ENCODE data around the gene ZNF598.

Gene ZNF598

GRCh38 chr16:2007081-2007836 is 2.4 kb downstream of the ZNF598 start:
- peaks cover 6 to 9% of the 10 kb centered on the region in 2 donors for H3K36me3 ChIP-seq (ENCODE audit: control insufficient read depth in 2 of 2, insufficient read depth in 2 of 2, low read length in 2 of 2)
- no peaks in the 10 kb centered on the region for H3K27me3 ChIP-seq (ENCODE audit: control insufficient read depth in 2 of 2, insufficient read depth in 2 of 2, low read length in 2 of 2)
- H3K4me3 ChIP-seq (ENCODE audit: low read length in 2 of 2), result peak overlapping the region in 1 of 2 donors; percentile 84
- peaks cover 39 to 43% of the 10 kb centered on the region in 2 donors for H3K4me1 ChIP-seq (ENCODE audit: control insufficient read depth in 2 of 2, insufficient read depth in 2 of 2, low read length in 2 of 2)
- no peak overlapping the region for H3K27ac ChIP-seq (ENCODE audit: low read depth in 2 of 2, low read length in 2 of 2)
- no peak overlapping the region for H3K9ac ChIP-seq (ENCODE audit: low read depth in 1 of 2, low read length in 2 of 2)
- no peaks in the 10 kb centered on the region for H3K9me3 ChIP-seq (ENCODE audit: control insufficient read depth in 2 of 2, low read length in 2 of 2)

GRCh38 chr16:2006317-2006716 is 3.3 kb downstream of the ZNF598 start:
- Histone ChIP-seq H3K27me3 (ENCODE audit: control insufficient read depth in 2 of 2, insufficient read depth in 2 of 2, low read length in 2 of 2) (no peaks in the 10 kb centered on the region), H3K9me3 (ENCODE audit: control insufficient read depth in 2 of 2, low read length in 2 of 2) (no peaks in the 10 kb centered on the region), H3K9ac (ENCODE audit: low read depth in 1 of 2, low read length in 2 of 2) (no peak overlapping the region), H3K4me3 (ENCODE audit: low read length in 2 of 2) (no peak overlapping the region), H3K27ac (ENCODE audit: low read depth in 2 of 2, low read length in 2 of 2) (no peak overlapping the region), H3K36me3 (ENCODE audit: control insufficient read depth in 2 of 2, insufficient read depth in 2 of 2, low read length in 2 of 2) (peaks cover 16 to 18% of the 10 kb centered on the region in 2 donors), H3K4me1 (ENCODE audit: control insufficient read depth in 2 of 2, insufficient read depth in 2 of 2, low read length in 2 of 2) (peaks cover 39 to 43% of the 10 kb centered on the region in 2 donors)

DNA sequence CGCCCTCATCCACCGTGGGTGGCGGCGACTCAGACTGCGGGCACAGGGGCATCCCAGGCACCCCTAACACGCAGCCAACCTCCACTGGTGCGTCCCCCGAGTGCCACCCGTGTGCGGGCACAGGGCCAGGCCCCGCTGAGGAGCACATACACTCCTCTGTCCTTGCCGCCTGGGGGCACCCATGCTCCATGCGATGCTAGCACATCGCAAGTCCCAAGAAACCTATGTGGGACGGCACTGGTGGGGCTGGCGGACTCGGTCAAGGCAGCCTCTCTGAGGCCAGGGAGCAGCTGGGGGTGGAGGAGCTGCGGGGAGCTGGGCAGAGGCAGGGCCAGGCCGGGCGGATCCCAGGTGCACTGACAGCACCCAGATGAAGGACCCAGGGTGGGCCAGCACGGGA is 4.0 kb downstream of the ZNF598 start:
- no peak overlapping the region for H3K27ac ChIP-seq (ENCODE audit: low read depth in 2 of 2, low read length in 2 of 2)
- H3K36me3 ChIP-seq (ENCODE audit: control insufficient read depth in 2 of 2, insufficient read depth in 2 of 2, low read length in 2 of 2), result peaks cover 21 to 24% of the 10 kb centered on the region in 2 donors
- no peaks in the 10 kb centered on the region for H3K9me3 ChIP-seq (ENCODE audit: control insufficient read depth in 2 of 2, low read length in 2 of 2)
- H3K4me1 ChIP-seq (ENCODE audit: control insufficient read depth in 2 of 2, insufficient read depth in 2 of 2, low read length in 2 of 2), result peaks cover 39 to 43% of the 10 kb centered on the region in 2 donors
- H3K27me3 ChIP-seq (ENCODE audit: control insufficient read depth in 2 of 2, insufficient read depth in 2 of 2, low read length in 2 of 2), result no peaks in the 10 kb centered on the region
- no peak overlapping the region for H3K4me3 ChIP-seq (ENCODE audit: low read length in 2 of 2)
- H3K9ac ChIP-seq (ENCODE audit: low read depth in 1 of 2, low read length in 2 of 2), result no peak overlapping the region

GRCh38 chr16:2004795-2005517 is 4.7 kb downstream of the ZNF598 start:
- Histone ChIP-seq H3K9me3 (ENCODE audit: control insufficient read depth in 2 of 2, low read length in 2 of 2) (no peaks in the 10 kb centered on the region), H3K27me3 (ENCODE audit: control insufficient read depth in 2 of 2, insufficient read depth in 2 of 2, low read length in 2 of 2) (no peaks in the 10 kb centered on the region), H3K4me3 (ENCODE audit: low read length in 2 of 2) (no peak overlapping the region), H3K9ac (ENCODE audit: low read depth in 1 of 2, low read length in 2 of 2) (no peak overlapping the region), H3K27ac (ENCODE audit: low read depth in 2 of 2, low read length in 2 of 2) (peak overlapping the region in 1 of 2 donors; percentile 71), H3K4me1 (ENCODE audit: control insufficient read depth in 2 of 2, insufficient read depth in 2 of 2, low read length in 2 of 2) (peaks cover 33 to 36% of the 10 kb centered on the region in 2 donors), H3K36me3 (ENCODE audit: control insufficient read depth in 2 of 2, insufficient read depth in 2 of 2, low read length in 2 of 2) (peaks cover 26 to 30% of the 10 kb centered on the region in 2 donors)

GRCh38 chr16:2003827-2004641 is 5.6 kb downstream of the ZNF598 start:
- Histone ChIP-seq H3K9ac (ENCODE audit: low read depth in 1 of 2, low read length in 2 of 2) (peak overlapping the region in 1 of 2 donors; percentile 45), H3K27me3 (ENCODE audit: control insufficient read depth in 2 of 2, insufficient read depth in 2 of 2, low read length in 2 of 2) (no peaks in the 10 kb centered on the region), H3K36me3 (ENCODE audit: control insufficient read depth in 2 of 2, insufficient read depth in 2 of 2, low read length in 2 of 2) (peaks cover 34 to 35% of the 10 kb centered on the region in 2 donors), H3K4me1 (ENCODE audit: control insufficient read depth in 2 of 2, insufficient read depth in 2 of 2, low read length in 2 of 2) (peaks cover 32 to 33% of the 10 kb centered on the region in 2 donors), H3K9me3 (ENCODE audit: control insufficient read depth in 2 of 2, low read length in 2 of 2) (no peaks in the 10 kb centered on the region), H3K4me3 (ENCODE audit: low read length in 2 of 2) (peak overlapping the region; percentile 20 to 22), H3K27ac (ENCODE audit: low read depth in 2 of 2, low read length in 2 of 2) (peak overlapping the region in 1 of 2 donors; percentile 71)

DNA sequence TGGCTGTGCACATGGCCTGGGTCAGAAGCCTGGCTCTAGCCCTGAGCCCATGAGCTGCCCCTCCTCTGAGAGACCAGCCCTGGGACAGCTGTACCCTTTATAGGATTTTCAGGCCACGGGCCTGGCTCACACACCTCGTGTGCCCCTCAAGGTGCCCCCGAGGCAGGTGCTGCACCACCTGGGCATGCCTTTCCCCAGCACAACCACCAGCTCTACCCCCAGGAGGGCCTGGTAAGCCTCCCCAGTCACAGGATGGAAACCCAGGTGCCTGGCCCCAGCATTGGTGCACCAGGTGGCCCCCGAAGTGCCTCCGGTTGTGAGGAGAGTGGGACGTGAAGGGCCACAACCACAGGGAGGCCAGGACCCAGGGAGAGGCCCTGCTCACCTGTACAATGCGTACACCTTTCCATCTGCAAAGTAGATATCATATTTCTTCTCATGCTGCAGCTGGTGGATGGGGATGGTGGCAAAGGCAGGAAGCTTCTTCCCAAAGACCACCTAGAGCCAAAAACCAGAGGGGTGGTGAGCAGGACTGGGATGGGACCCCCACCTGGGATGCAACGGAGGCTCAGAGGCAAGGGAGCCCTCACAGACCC is 6.3 kb downstream of the ZNF598 start:
- peaks cover 25 to 26% of the 10 kb centered on the region in 2 donors for H3K4me1 ChIP-seq (ENCODE audit: control insufficient read depth in 2 of 2, insufficient read depth in 2 of 2, low read length in 2 of 2)
- peaks cover 37 to 39% of the 10 kb centered on the region in 2 donors for H3K36me3 ChIP-seq (ENCODE audit: control insufficient read depth in 2 of 2, insufficient read depth in 2 of 2, low read length in 2 of 2)
- no peaks in the 10 kb centered on the region for H3K27me3 ChIP-seq (ENCODE audit: control insufficient read depth in 2 of 2, insufficient read depth in 2 of 2, low read length in 2 of 2)
- H3K4me3 ChIP-seq (ENCODE audit: low read length in 2 of 2), result no peak overlapping the region
- H3K9ac ChIP-seq (ENCODE audit: low read depth in 1 of 2, low read length in 2 of 2), result peak overlapping the region in 1 of 2 donors; percentile 45
- H3K27ac ChIP-seq (ENCODE audit: low read depth in 2 of 2, low read length in 2 of 2), result peak overlapping the region in 1 of 2 donors; percentile 71
- no peaks in the 10 kb centered on the region for H3K9me3 ChIP-seq (ENCODE audit: control insufficient read depth in 2 of 2, low read length in 2 of 2)

DNA sequence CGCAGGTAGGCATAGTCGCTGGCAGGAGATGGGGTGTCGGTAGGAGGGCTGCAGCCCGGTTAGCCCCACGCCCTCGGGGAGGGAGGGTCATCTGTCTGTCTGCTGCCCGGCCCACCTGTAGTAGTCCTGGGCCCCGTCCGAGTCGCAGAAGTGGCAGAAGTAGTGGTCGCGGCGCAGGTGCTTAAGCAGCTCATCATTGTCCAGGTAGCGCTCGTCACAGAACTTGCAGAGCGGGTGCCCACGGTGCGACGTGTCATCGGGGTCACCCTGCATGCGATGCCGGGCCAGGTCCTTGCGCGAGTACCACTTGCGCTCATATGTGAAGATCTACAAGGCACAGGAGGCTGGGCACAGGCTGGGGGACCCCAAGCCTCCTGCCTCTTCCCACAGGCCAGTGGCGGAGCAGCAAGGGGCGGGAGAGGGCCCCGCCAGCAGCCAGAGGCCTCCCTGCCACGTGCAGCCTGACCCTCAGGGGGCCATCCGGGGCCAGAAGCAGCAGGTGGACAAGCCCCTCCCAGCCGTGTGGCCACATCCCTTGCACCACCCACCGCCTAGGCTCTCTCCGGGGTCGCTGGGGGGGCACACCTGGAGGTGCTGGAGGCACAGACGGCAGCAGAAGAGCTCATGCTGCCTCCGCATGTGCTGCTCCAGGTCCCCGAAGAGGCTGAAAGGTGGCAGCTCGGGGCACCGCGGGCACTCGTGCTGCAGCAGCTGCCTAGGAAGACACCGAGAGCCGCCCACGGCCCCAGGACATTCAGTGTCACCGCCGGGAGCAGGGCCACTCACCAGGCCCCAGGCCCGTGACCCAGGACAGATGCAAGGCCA is 7.0 kb downstream of the ZNF598 start:
- H3K4me1 ChIP-seq (ENCODE audit: control insufficient read depth in 2 of 2, insufficient read depth in 2 of 2, low read length in 2 of 2), result peaks cover 18 to 19% of the 10 kb centered on the region in 2 donors
- no peaks in the 10 kb centered on the region for H3K27me3 ChIP-seq (ENCODE audit: control insufficient read depth in 2 of 2, insufficient read depth in 2 of 2, low read length in 2 of 2)
- peaks cover 42 to 44% of the 10 kb centered on the region in 2 donors for H3K36me3 ChIP-seq (ENCODE audit: control insufficient read depth in 2 of 2, insufficient read depth in 2 of 2, low read length in 2 of 2)
- no peak overlapping the region for H3K9ac ChIP-seq (ENCODE audit: low read depth in 1 of 2, low read length in 2 of 2)
- H3K9me3 ChIP-seq (ENCODE audit: control insufficient read depth in 2 of 2, low read length in 2 of 2), result no peaks in the 10 kb centered on the region
- no peak overlapping the region for H3K27ac ChIP-seq (ENCODE audit: low read depth in 2 of 2, low read length in 2 of 2)
- no peak overlapping the region for H3K4me3 ChIP-seq (ENCODE audit: low read length in 2 of 2)

DNA sequence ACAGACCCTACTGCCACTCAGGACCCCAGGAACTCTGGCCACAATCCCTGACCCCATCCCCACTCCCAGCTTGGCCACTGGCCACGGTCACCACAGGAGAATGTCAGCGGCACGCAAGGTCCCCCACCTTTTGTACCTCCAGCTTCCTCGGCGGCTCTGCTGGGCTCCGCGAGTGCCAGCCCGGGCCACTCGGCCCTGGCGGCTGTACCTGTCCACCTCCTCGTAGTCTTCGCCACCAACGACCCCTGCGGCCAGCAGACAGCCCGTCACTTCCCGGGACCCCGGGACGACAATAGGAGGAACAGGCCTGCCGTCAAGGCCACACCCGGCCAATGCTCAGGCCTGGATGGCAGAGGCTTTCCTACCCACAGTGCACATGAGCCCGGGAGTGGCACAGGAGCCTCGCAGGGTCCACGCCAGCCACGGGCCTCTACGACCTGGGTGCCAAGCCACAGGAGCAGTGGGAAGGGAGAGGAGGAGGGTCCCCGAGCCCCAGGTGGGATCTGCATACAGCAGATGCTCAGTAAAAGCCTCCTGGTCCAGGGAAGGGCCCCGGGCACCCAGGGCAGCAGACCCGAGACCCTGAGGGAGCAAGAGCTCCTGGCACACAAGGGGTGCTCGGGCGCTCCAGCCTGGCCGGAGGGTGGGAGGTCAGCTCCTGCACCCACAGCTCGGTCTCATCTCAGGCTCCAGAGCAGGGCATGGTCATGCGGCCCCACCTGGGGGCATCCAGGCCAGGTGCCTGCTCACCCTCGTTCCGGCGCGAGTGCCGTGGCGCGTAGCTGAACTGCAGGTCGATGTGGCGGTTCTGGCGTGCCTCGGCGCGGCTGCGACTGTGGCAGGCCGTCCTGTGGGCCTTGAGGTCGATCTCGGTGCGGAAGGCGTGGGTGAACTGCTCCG is 7.9 kb downstream of the ZNF598 start:
- Histone ChIP-seq H3K36me3 (ENCODE audit: control insufficient read depth in 2 of 2, insufficient read depth in 2 of 2, low read length in 2 of 2) (peaks cover 45 to 48% of the 10 kb centered on the region in 2 donors), H3K4me3 (ENCODE audit: low read length in 2 of 2) (no peak overlapping the region), H3K4me1 (ENCODE audit: control insufficient read depth in 2 of 2, insufficient read depth in 2 of 2, low read length in 2 of 2) (peaks cover 11 to 19% of the 10 kb centered on the region in 2 donors), H3K9ac (ENCODE audit: low read depth in 1 of 2, low read length in 2 of 2) (no peak overlapping the region), H3K27ac (ENCODE audit: low read depth in 2 of 2, low read length in 2 of 2) (no peak overlapping the region), H3K9me3 (ENCODE audit: control insufficient read depth in 2 of 2, low read length in 2 of 2) (no peaks in the 10 kb centered on the region), H3K27me3 (ENCODE audit: control insufficient read depth in 2 of 2, insufficient read depth in 2 of 2, low read length in 2 of 2) (no peaks in the 10 kb centered on the region)
